Suppressor macrophage (primary cell): ENCODE measurements around the gene ZG16B.
A peak's percentile ranks its signal among the peaks of the same experiment; 100 is the strongest.

Experiments used
- DNase-seq, 4 experiments: peaks; one replicate each; pipeline ENCODE4 v3.0.0-alpha.2; 2020 to 2022

The ZG16B gene

GRCh38 chr16:2867987-2868789 is 38.1 kb downstream of the ZG16B start:
- DNase-seq, result peak; percentile 96 to 98 (median 98)

- no peak for DNase-seq
Measured at GRCh38 chr16:2871926-2872325, 41.8 kb downstream of the ZG16B start.

GRCh38 chr16:2874032-2874911 is 44.2 kb downstream of the ZG16B start:
- DNase-seq, result no peak

DNA sequence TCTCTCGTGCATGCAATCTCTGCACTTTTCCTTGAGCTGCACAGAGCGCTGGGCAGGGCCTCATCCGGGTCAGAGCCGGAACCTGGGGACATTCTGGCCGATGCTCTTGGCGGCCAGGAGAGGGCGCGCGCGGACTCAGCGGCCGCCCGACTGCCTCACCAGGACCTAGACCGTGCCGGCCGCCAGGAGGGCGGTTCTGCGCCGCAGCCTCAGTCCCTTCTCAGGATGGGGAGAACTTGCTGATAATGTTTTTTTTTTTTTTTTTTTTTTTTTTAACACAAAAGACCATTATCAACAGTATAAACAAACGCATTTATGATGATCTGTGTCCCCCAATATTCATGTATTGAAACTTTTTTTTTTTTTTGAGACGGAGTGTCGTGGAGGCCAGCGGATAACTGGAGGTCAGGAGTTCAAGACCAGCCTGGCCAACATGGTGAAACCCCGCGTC is 44.8 kb downstream of the ZG16B start:
- DNase-seq, result peak; percentile 88 to 94 (median 92)

DNA sequence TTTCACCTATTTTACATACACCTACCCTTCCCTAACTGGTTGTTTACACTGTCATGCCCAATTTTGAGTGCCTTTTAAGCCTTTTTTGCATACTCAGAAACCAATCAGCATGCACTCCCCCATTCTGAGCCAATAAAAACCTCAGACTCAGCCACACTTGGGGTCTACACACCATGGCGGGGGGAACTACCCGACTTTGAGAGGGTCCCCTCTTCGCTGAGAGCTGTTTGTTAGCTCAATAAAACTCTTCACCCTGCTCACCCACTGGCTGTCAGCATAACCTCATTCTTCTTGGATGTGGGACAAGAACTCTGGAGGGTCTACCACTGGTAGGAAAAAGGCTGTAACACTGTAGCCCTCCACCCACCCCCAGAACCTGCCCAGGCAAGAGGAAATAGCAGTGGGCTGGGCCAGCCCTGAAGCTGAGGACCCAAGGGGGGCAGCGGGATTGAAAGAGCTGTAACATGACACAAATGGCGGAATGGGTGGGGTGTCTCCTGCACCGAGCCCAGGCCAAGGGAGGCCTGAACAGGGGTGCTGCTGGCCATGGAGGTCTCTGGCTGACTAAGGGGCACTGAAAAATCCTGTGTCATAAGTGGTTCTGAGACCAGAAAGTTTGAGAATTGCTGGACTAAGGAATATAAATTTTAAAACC is 49.9 kb downstream of the ZG16B start:
- DNase-seq, result no peak
